Tibial artery (tissue), 4 donors: Measurements from ENCODE around the gene MAST4.

Experiments used
- DNase-seq, 2 donors: peaks; one replicate each; pipeline ENCODE4 v3.0.0-alpha.2; 2019
- H3K27ac ChIP-seq, 2 donors: fragments of 200-600 bp; sonication (generic) in 1 of 2; 1 replicate in 1 of 2; 2 replicates in 1 of 2; pipeline ENCODE4 v1.5.1; 2018 to 2019; ENCODE audit warnings: mild to moderate bottlenecking in 1 of 2
- H3K27me3 ChIP-seq, 2 donors: fragments of 200-600 bp; sonication (generic) in 1 of 2; one replicate each; pipeline versions ENCODE4 v1.5.1 to v1.6.0; 2016 to 2019
- H3K36me3 ChIP-seq, 3 donors: fragments of 200-600 bp; sonication (generic) in 2 of 3; one replicate each; pipeline ENCODE4 v1.5.1; 2016 to 2019; ENCODE audit warnings: mild to moderate bottlenecking in 2 of 3
- H3K4me1 ChIP-seq, 4 donors: fragments of 200-600 bp; sonication (generic) in 2 of 4; 1 replicate in 3 of 4; 2 replicates in 1 of 4; pipeline ENCODE4 v1.5.1; 2016 to 2019
- H3K4me3 ChIP-seq, 2 donors: fragments of 200-600 bp; sonication (generic) in 1 of 2; 1 replicate in 1 of 2; 2 replicates in 1 of 2; pipeline ENCODE4 v1.5.1; 2018 to 2019; ENCODE audit warnings: mild to moderate bottlenecking in 2 of 2
- H3K9me3 ChIP-seq, 3 donors: fragments of 200-600 bp; sonication (generic) in 1 of 3; one replicate each; pipeline ENCODE4 v1.5.1; 2016 to 2019
- CTCF ChIP-seq, 2 experiments: fragments of 200-600 bp in 1 of 2; fragments of 450-650 bp in 1 of 2; IDR thresholded peaks; one replicate each; pipeline ENCODE4 v1.5.1; 2017 to 2019; ENCODE audit warnings: antibody characterized with exemption in 2 of 2, mild to moderate bottlenecking in 1 of 2, moderate library complexity in 1 of 2
- intact Hi-C: fragments of 100-400 bp; cut with DNase I; formaldehyde crosslinking; loops from one replicate; pipeline ENCODE4 v1.15.0; 2023; ENCODE audit warnings: low total_unique reads

The MAST4 gene

DNA sequence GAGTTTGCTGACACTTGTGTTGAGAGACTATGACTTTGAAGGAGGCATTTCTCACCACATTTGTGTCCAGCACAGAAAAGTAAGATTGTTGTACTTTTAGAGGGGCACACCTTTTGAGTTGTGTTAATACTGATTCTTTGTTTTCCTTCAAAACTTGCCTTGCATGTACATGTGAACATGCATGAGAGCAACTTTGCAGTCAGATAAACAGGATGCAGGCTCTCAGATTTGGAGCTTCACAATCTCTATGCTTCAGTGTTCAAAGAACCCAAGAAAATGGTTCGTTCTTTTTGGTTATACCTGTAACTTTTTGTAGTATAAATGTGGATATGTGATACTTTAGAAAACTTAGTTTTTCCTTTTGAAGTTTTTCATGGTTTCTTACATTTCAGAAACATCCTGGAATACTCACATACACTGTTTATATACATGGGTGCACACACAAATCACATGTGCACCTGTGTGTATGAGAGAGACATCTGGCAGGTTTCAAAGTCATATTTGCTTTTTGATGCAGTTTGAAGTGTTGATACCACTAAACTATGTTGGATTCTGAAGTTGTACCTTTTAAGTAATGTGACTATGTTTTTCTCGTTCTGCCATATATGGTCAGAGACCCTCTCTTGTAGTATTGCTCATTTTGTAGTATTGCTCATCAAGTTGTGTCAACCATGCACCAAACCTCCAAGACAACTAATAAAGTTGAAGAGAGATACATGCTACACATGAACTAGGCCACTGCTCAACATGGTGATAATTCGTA is 409.7 kb downstream of the MAST4 start:
- H3K9me3 ChIP-seq = no peaks in the 10 kb centered on the region
- H3K27ac ChIP-seq = peak overlapping the region; percentile 86 to 89
- no peaks in the 10 kb centered on the region for H3K36me3 ChIP-seq
- no peak for TF ChIP-seq CTCF (IDR thresholded peaks at IDR 0.05)
- H3K4me1 ChIP-seq = peaks cover 0 to 66% (median 23%) of the 10 kb centered on the region in 4 donors
- intact Hi-C loops = loop anchor here (10.0 kb wide), 1 partner anchor 99 kb away; no protein-coding TSS in a partner anchor
- H3K4me3 ChIP-seq = peak overlapping the region; percentile 63 to 67
- DNase-seq = no peak
- no peaks in the 10 kb centered on the region for H3K27me3 ChIP-seq

DNA sequence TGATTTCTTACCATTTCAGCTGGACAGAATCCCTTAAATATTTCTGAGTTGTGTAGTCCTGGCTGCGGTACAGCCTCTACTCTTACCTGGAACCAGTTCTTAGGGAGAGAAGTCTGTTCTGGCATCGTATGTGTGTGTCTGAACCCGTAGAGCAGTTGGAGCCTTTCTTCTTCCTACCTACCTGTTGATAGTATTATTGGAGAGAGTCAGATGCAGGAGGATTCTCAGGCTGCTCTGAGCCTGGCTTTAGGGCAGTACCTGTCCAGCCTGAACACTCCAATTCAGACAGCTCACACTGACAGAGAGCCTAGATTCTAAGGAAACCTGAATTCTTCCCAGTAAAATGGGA is 410.3 kb downstream of the MAST4 start:
- H3K9me3 ChIP-seq = no peaks in the 10 kb centered on the region
- H3K27ac ChIP-seq = no peak overlapping the region
- no peaks in the 10 kb centered on the region for H3K27me3 ChIP-seq
- no peaks in the 10 kb centered on the region for H3K36me3 ChIP-seq
- no peak for TF ChIP-seq CTCF (IDR thresholded peaks at IDR 0.05)
- DNase-seq = no peak
- intact Hi-C loops = loop anchor here (10.0 kb wide), 1 partner anchor 98 kb away; no protein-coding TSS in a partner anchor
- peak overlapping the region; percentile 63 to 67 for H3K4me3 ChIP-seq
- H3K4me1 ChIP-seq = peaks cover 0 to 72% (median 28%) of the 10 kb centered on the region in 4 donors

DNA sequence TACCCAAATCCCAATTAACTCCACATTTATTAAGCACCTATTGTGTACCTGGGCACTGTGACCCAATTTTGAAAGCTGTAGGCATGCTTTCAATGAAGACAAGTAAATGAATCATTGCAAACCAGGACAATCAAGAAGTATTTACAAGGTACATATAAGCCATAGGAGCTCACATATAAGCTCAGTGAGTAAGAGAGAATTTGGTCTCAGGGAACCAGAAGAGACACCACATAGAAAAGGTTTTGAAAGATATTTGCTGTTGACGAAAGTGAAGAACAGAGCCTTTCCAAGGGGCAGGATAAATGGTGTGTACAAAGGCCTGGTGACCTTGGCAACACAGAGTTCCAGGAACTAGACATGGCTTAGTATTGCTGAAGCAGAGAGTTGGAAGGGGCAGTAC is 412.8 kb downstream of the MAST4 start:
- no peak for TF ChIP-seq CTCF (IDR thresholded peaks at IDR 0.05)
- Histone ChIP-seq H3K9me3 (no peaks in the 10 kb centered on the region), H3K27me3 (no peaks in the 10 kb centered on the region), H3K4me3 (no peak overlapping the region), H3K36me3 (no peaks in the 10 kb centered on the region), H3K27ac (no peak overlapping the region), H3K4me1 (peaks cover 0 to 73% (median 35%) of the 10 kb centered on the region in 4 donors)
- intact Hi-C loops = loop anchor here (10.0 kb wide), 1 partner anchor 96 kb away; no protein-coding TSS in a partner anchor
- no peak for DNase-seq

GRCh38 chr5:67010684-67011409 is 414.7 kb downstream of the MAST4 start:
- no peak for DNase-seq
- peak overlapping the region in 1 of 2 donors; percentile 26 for H3K4me3 ChIP-seq
- peaks cover 0 to 84% (median 41%) of the 10 kb centered on the region in 4 donors for H3K4me1 ChIP-seq

GRCh38 chr5:67011422-67011821 is 415.2 kb downstream of the MAST4 start:
- Histone ChIP-seq H3K9me3 (no peaks in the 10 kb centered on the region), H3K36me3 (no peaks in the 10 kb centered on the region), H3K4me1 (peaks cover 0 to 81% (median 42%) of the 10 kb centered on the region in 4 donors), H3K27me3 (no peaks in the 10 kb centered on the region), H3K4me3 (peak overlapping the region in 1 of 2 donors; percentile 26), H3K27ac (peak overlapping the region; percentile 66 to 77)
- no peak for DNase-seq
- no peak for TF ChIP-seq CTCF (IDR thresholded peaks at IDR 0.05)
- intact Hi-C loops = no loop called here

More at GRCh38 chr5:67010684-67011409, 414.7 kb downstream of the MAST4 start:
- no peak for TF ChIP-seq CTCF (IDR thresholded peaks at IDR 0.05)
- H3K27ac ChIP-seq = peak overlapping the region; percentile 66 to 77
- H3K36me3 ChIP-seq = no peaks in the 10 kb centered on the region
- intact Hi-C loops = no loop called here
- H3K9me3 ChIP-seq = no peaks in the 10 kb centered on the region
- H3K27me3 ChIP-seq = no peaks in the 10 kb centered on the region
